GM18868 (cell line): Measurements from ENCODE around the gene IFI35.
"Not testable (repeated sequence)": the region's sequence is repeated elsewhere in the genome, so short reads cannot be mapped to it uniquely, and the experiment has no call there.

Experiments used
- ATAC-seq: cut with Tn5 transposase; IDR thresholded peaks from one replicate; pipeline ENCODE4 v1.9.1; 2021; ENCODE audit warnings: mild to moderate bottlenecking, moderate library complexity; ENCODE audit not compliant: unreplicated experiment

IFI35 gene

GRCh38 chr17:43006639-43007551 lies at the start of gene IFI35:
TSS of gene IFI35 (plus strand) at chr17:43006784. CDS start at chr17:43006948, 164 bp downstream.
- ATAC-seq = peak; percentile 78

GRCh38 chr17:42964161-42964932 lies 42.2 kb upstream of the IFI35 start, which contains the start of gene AARSD1:
TSS of gene AARSD1 (minus strand) at chr17:42964454. CDS start at chr17:42964440, 14 bp downstream.
- peak; percentile 70 for ATAC-seq

- ATAC-seq = no peak
These were observed 38.7 kb upstream of the IFI35 start for GRCh38 chr17:42967925-42968324.

DNA sequence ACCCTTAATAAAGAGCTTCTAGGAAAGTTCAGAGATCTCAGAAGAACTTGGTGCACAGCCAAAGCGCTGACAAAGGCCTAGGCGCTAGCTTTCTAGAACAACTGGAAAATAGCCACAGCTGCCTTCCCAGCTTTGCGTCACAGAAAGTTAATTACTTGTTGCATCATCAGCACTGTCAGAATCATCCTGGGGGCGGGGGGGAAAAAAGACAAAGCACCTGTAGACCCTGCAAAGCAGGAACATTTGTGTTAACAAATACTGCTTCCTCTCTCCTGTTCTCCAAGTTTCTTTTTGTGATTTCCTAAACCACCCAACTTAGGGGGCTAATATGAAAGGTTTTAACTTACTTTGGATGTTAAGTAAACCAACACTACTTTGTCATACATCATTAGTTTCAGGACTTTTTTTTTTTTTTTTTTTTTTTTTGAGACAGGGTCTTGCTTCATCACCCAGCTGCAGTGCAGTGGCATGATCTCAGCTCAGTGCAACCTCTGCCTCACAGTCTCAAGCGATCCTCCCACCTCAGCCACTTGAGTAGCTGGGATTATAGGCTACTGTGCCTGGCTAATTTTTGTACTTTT lies 37.5 kb upstream of the IFI35 start:
- ATAC-seq = no peak

- no peak for ATAC-seq
These were observed 35.0 kb upstream of the IFI35 start for GRCh38 chr17:42971589-42971988.

GRCh38 chr17:42973323-42973722 lies 33.3 kb upstream of the IFI35 start:
- ATAC-seq = not testable (repeated sequence)

GRCh38 chr17:42975265-42975664 lies 31.3 kb upstream of the IFI35 start:
- no peak for ATAC-seq

DNA sequence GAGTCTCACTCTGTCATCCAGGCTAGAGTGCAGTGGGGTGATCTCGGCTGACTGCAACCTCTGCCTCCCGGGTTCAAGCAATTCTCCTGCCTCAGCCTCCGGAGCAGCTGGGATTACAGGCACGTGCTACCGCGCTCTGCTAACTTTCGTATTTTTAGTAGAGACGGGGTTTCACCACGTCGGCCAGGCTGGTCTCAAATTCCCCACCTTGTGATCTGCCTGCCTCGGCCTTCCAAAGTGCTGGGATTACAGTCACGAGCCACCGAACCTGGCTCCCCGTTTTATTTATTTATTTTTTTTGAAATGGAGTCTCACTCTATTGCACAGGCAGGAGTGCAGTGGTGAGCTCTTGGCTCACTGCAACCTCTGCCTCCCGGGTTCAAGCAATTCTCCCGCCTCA lies 30.9 kb upstream of the IFI35 start:
- not testable (repeated sequence) for ATAC-seq

GRCh38 chr17:42979511-42980273 lies 26.9 kb upstream of the IFI35 start, which contains the start of gene PTGES3L:
TSS of gene PTGES3L (minus strand) at chr17:42980080. CDS start at chr17:42980053, 27 bp downstream.
- ATAC-seq = no peak

DNA sequence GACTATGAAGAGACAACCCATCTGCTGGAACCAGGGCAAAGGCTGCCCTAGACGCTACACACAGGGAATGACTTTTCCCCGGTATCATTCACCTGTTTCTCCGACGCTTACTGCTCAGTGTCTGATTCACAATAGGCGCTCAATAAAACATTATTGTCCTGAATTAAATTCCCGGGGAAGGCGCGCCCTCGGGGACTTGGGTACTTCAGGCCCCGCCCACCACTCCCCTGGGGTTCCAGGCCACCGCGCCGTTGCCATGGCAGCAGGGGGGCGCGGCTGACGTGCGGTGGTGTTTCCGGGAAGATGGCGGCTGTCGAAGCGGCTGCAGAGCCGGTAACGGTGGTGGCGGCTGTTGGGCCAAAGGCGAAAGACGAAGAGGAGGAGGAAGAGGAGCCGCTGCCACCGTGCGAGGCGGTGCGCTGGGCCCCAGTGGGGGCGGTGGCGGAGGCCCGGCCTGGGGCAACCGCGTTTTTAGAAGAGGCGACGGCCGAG lies 26.3 kb upstream of the IFI35 start, which contains the start of gene RUNDC1:
Gene RUNDC1 (plus strand): TSS at position 292 of the 492 bp plus-strand sequence. CDS start 12 bp downstream, at position 304.
- ATAC-seq = peak; percentile 65

DNA sequence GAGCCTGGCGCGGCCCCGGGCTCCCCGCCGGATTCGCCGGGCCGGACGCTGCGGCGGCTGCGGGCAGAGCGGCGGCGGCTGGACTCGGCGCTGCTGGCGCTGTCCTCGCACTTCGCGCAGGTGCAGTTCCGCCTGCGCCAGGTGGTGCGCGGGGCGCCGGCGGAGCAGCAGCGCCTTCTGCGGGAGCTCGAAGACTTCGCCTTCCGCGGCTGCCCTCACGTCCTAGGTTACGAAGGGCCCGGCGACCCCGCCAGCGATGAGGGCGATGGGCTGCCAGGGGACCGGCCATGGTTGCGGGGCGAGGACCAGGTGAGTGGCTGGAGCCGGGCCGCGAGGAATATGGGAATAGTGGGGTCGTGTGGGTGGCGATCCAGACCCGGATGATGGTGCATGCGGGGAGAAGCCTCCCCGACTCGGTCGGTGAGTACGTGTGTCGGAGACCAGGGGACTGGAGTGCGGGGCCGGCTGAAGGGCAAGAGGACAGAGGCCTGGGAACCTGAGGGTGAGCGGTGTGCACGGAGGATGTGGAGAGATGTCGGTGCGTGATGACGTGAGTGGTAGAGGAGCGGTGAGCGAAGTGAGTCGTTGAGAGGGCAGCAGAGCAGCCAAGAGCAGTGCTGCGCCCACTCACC lies 25.7 kb upstream of the IFI35 start:
- peak; percentile 41 for ATAC-seq

- ATAC-seq = no peak
These were observed 24.3 kb upstream of the IFI35 start for GRCh38 chr17:42982266-42982665.

DNA sequence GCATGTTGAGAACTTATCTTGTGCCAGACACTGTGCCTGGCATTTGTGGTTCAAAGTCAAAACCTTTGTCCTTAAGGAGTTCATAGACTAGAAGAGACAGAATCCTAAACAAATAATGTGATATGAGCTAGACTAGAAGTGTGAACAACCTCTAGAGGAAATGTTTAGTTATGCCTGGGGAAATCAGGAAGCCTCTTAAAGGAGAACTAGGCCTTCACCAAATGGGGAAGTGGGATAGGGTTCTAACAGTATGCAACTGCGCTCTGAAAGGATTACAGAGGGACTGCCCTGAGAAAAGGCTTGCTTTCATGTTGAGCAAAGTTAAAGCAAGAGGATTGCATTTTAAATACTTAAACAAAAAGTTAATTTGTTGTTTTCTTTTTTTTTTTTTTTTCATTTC lies 21.4 kb upstream of the IFI35 start:
- ATAC-seq = peak; percentile 48

- no peak for ATAC-seq
These were observed 17.4 kb upstream of the IFI35 start for GRCh38 chr17:42989141-42989540.

GRCh38 chr17:42989726-42990652 lies 16.6 kb upstream of the IFI35 start:
- no peak for ATAC-seq

DNA sequence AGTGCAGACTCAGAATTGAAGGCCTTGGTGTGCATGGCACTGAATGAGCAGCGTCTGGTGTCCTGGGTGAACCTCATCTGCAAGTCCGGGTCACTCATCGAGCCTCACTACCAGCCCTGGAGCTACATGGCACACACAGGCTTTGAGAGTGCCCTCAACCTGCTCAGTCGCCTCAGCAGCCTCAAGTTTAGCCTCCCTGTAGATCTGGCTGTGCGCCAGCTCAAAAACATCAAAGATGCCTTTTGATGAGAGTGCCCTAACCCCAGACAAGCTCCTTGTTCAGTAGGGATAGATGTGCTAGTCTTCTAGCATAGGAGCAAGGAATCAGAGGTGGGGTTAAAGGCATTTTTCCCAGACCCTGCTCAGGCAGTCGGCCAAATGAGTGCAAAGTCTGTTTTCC lies 15.1 kb upstream of the IFI35 start:
- ATAC-seq = no peak

DNA sequence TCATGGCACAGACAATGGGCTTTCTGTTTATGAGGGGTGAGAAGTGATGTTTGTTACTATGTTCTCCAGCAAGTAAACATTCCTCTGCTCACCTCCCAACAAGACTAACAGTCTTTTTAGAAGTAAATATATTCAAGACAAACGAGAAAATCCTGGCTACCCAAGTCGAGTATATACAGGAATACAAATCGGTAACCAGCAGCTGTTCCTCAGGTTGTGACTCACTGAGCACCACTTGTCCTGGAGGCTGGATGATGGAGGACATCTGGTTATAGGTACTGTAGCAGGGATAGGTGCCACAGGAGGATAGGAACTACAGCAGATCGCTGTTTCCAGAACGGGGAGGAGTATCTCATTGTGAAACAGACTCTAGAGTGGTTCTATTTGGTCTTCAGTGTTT lies 13.7 kb upstream of the IFI35 start:
- no peak for ATAC-seq

GRCh38 chr17:42993913-42994312 lies 12.7 kb upstream of the IFI35 start:
- not testable (repeated sequence) for ATAC-seq
